Measurements from ENCODE around the gene CNTNAP1. TPM values are rescaled to one million over a fixed set of nuclear protein-coding genes. Genes with fewer than 3 reads are reported as not detected.

CNTNAP1 gene
- total RNA-seq, 1 experiment from 2014 or later = 7.7 TPM

DNA sequence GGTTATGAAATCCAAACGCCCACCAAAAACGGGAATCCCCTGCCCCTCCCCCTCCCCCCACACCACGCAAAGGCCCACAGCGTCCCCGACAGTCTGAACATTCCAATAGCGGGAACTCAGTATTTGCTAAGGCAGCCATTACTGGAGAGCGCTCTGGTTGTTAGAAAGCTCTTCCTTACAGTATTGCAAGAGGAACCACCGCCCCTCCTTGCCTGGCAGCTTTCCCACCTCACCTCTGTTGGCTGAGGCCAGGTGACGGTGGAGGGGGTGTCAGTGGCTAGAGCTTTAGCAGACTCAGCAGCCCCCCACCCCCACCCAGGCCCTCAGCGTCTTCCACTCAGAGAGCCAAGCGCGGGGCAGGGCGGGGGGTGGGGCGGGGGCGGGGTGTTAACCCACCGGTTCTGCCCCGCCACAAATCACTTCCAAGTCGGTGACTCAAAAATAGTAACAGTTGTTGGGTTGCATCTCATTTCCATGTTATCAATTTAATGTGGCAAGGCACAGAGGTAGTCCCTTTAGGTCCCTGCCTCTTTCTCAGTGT, 3.3 kb upstream of the CNTNAP1 start:
- peaks cover 44 to 57% of the 10 kb centered on the region in 2 experiments for H3K4me1 Mint-ChIP-seq

More for the DNA sequence above, 3.3 kb upstream of the CNTNAP1 start:
- Histone ChIP-seq H2BK12ac (ENCODE audit: insufficient read length, low read depth, low read length) (no peak overlapping the region), H4K8ac (replicated peaks; ENCODE audit: insufficient read length, low read depth, low read length) (no peak overlapping the region), H3K18ac (ENCODE audit: insufficient read length, low read depth, low read length) (peak overlapping the region; percentile 73), H3K9me3 (ENCODE audit: control insufficient read depth, low read depth, low read length) (no peaks in the 10 kb centered on the region), H2AK5ac (ENCODE audit: insufficient read length, low read length) (no peak overlapping the region), H3K23me2 (ENCODE audit: insufficient read length, low read depth, low read length, poor library complexity, severe bottlenecking) (peaks cover 36% of the 10 kb centered on the region), H2BK20ac (ENCODE audit: low read depth, low read length, poor library complexity, severe bottlenecking) (no peak overlapping the region), H3K79me1 (ENCODE audit: insufficient read depth, low read depth, low read length, poor library complexity, severe bottlenecking) (no peaks in the 10 kb centered on the region), H3K23ac (ENCODE audit: insufficient read length, low read depth, low read length) (no peak overlapping the region), H3K4me1 (ENCODE audit: insufficient read depth, low read length) (peaks cover 6% of the 10 kb centered on the region; the same call in 1 of the 2 replicates), H3K79me2 (ENCODE audit: insufficient read depth, low read length) (no peaks in the 10 kb centered on the region; the same call in 1 of the 2 replicates), H3K27ac (ENCODE audit: insufficient read length, low read depth, low read length) (no peak overlapping the region), H2BK120ac (ENCODE audit: low read depth, low read length, poor library complexity, severe bottlenecking) (no peak overlapping the region), H2AFZ (ENCODE audit: low read length) (no peak overlapping the region), H2BK5ac (ENCODE audit: insufficient read length, low read length) (no peak overlapping the region), H3K4me2 (ENCODE audit: insufficient read depth, insufficient read length, low read length) (peak overlapping the region; percentile 83), H2BK15ac (ENCODE audit: low read depth, low read length) (no peak overlapping the region), H3K9ac (ENCODE audit: extremely low read depth, insufficient read length, low read length) (peak overlapping the region; percentile 50), H3K14ac (ENCODE audit: insufficient read depth, low read length) (0 out of 2 replicates have a peak overlapping the region, but pooled peaks have one; percentile 78), H4K20me1 (ENCODE audit: control insufficient read depth, insufficient read depth, insufficient read length) (no peaks in the 10 kb centered on the region), H4K5ac (ENCODE audit: insufficient read length, low read depth, low read length) (no peak overlapping the region), H3T11ph (ENCODE audit: low read length) (no peak overlapping the region), H3K56ac (ENCODE audit: insufficient read length, low read depth, low read length) (no peak overlapping the region), H4K91ac (ENCODE audit: insufficient read length, low read depth, low read length) (no peak overlapping the region), H3K27me3 (ENCODE audit: insufficient read depth, low read length) (no peaks in the 10 kb centered on the region; the same call in 1 of the 2 replicates), H3K4ac (ENCODE audit: low read depth, low read length) (no peak overlapping the region)
- Mint-ChIP-seq H3K9me3 (no peaks in the 10 kb centered on the region; a peak in 2 of 5 replicates), H3K4me3 (peak overlapping the region; percentile 82 to 92), H3K36me3 (ENCODE audit: insufficient read depth in 1 of 3, low read depth in 3 of 3) (peaks cover 0 to 5% (median 0%) of the 10 kb centered on the region in 3 experiments; a peak in 2 of 7 replicates), H3K27ac (peak overlapping the region in 2 of 3 experiments; percentile 93 to 98; a peak in 4 of 7 replicates), H3K27me3 (ENCODE audit: low read depth) (peaks cover 29% of the 10 kb centered on the region)
- no peak for TF ChIP-seq CTCF (conservative IDR thresholded peaks at IDR 0.05)
- no CpG with 5 or more reads among the region's 18 CpGs for WGBS (ENCODE audit: extremely low coverage, insufficient read length, low lambda C conversion rate)
- DNase-seq = peak; percentile 72

All from H9 (cell line).